GM12878 (cell line): ENCODE data around the gene CAST. TPM values are rescaled to one million over a fixed set of nuclear protein-coding genes. Genes with fewer than 3 reads are reported as not detected.

ENCODE experiments used
- ATAC-seq: fragments of 200-7000 bp; cut with Tn5 transposase; 3 replicates; pipeline ENCODE4 v1.9.1; 2020; ENCODE audit warnings: mild to moderate bottlenecking, moderate library complexity
- BruUV-seq: library from RNA; stranded (reverse); fragments of 400-500 nt; replicated peaks from 2 replicates; lab custom pipeline; 2021; lab: Mats Ljungman, UMichigan
- CTCF ChIA-PET: fragments of 300-600 bp; sonication (Branson Sonifier 250); formaldehyde crosslinking; extraction: SDS; loops from one replicate; lab custom pipeline; 2021; ENCODE audit warnings: inconsistent platforms; lab: Yijun Ruan, JAX
- POLR2A ChIA-PET: fragments of 350-600 bp; formaldehyde crosslinking; extraction: SDS; loops from one replicate; lab custom pipeline; 2021; ENCODE audit warnings: inconsistent platforms; lab: Charles Lee
- RAD21 ChIA-PET: fragments of 300-600 bp; sonication (Branson Sonifier 250); formaldehyde crosslinking; loops from one replicate; lab custom pipeline; 2023; ENCODE audit warnings: antibody characterized with exemption; ENCODE audit not compliant: unreplicated experiment; lab: Charles Lee
- SMC1A ChIA-PET: fragments of 300-600 bp; sonication (Branson Sonifier 250); formaldehyde crosslinking; loops from one replicate; lab custom pipeline; 2023; ENCODE audit not compliant: unreplicated experiment, uncharacterized antibody; lab: Charles Lee
- DNase-seq: peaks from one replicate; pipeline ENCODE4 v3.0.0-alpha.2; 2011; ENCODE audit warnings: low read depth, low spot score
- FAIRE-seq: peaks from 3 replicates; lab custom pipeline; 2011; peaks lifted over from hg19 to GRCh38; lab: Jason Lieb, UNC
- H2AFZ ChIP-seq: 2 replicates; pipeline ENCODE4 v1.6.0; 2011; ENCODE audit warnings: low read depth, low read length, control low read depth; ENCODE audit not compliant: control insufficient read depth
- H3K27ac ChIP-seq: 2 replicates; pipeline ENCODE4 v1.5.1; 2011; ENCODE audit warnings: control low read depth; ENCODE audit not compliant: control insufficient read depth, insufficient read depth
- H3K27me3 ChIP-seq, 2 experiments: replicated peaks in 1 of 2; 2 replicates each; pipeline versions ENCODE4 v1.6.0 to v1.6.1; 2011; ENCODE audit warnings: low read length in 1 of 2; ENCODE audit not compliant: control insufficient read depth in 2 of 2, insufficient read depth in 2 of 2
- H3K36me3 ChIP-seq, 2 experiments: 2 replicates each; pipeline ENCODE4 v1.5.1; 2011; ENCODE audit warnings: low read length in 1 of 2; ENCODE audit not compliant: control insufficient read depth in 2 of 2, insufficient read depth in 2 of 2
- H3K4me1 ChIP-seq: 2 replicates; pipeline ENCODE4 v1.6.1; 2011; ENCODE audit warnings: mild to moderate bottlenecking, low read length, moderate library complexity, mixed read lengths; ENCODE audit not compliant: control insufficient read depth, insufficient read depth
- H3K4me2 ChIP-seq: 2 replicates; pipeline ENCODE4 v1.6.0; 2011; ENCODE audit warnings: control low read depth; ENCODE audit not compliant: control insufficient read depth, insufficient read depth
- H3K4me3 ChIP-seq: fragments of 200-600 bp; sonication (generic); 2 replicates; pipeline ENCODE4 v1.5.1; 2016
- H3K79me2 ChIP-seq: 2 replicates; pipeline ENCODE4 v1.6.0; 2011; ENCODE audit warnings: low read length; ENCODE audit not compliant: control insufficient read depth, insufficient read depth
- H3K9ac ChIP-seq: 2 replicates; pipeline ENCODE4 v1.8.0; 2011; ENCODE audit warnings: low read length, control low read depth, mixed read lengths; ENCODE audit not compliant: control insufficient read depth, insufficient read depth
- H3K9me3 ChIP-seq: replicated peaks from 3 replicates; pipeline ENCODE4 v1.5.1; 2011; ENCODE audit warnings: mild to moderate bottlenecking, low read length; ENCODE audit not compliant: control insufficient read depth, insufficient read depth
- H4K20me1 ChIP-seq: 2 replicates; pipeline ENCODE4 v1.6.0; 2011; ENCODE audit not compliant: control insufficient read depth, insufficient read depth
- BACH1 ChIP-seq: fragments of 450-650 bp; IDR thresholded peaks from 2 replicates; pipeline ENCODE4 v1.6.1; 2017; ENCODE audit warnings: mild to moderate bottlenecking, borderline replicate concordance
- CREB1 ChIP-seq: IDR thresholded peaks from 2 replicates; pipeline ENCODE4 v1.6.1; 2012; ENCODE audit warnings: low read depth, mild to moderate bottlenecking, inconsistent platforms
- CREM ChIP-seq: IDR thresholded peaks from 2 replicates; pipeline ENCODE4 v1.6.1; 2014; ENCODE audit warnings: antibody characterized with exemption, low read depth
- EZH2 ChIP-seq: IDR thresholded peaks from 2 replicates; pipeline ENCODE4 v1.6.1; 2012; ENCODE audit warnings: low read depth, mild to moderate bottlenecking, control low read depth, inconsistent platforms, low read length, borderline replicate concordance; ENCODE audit not compliant: control insufficient read depth
- JUND ChIP-seq: IDR thresholded peaks from 2 replicates; pipeline ENCODE4 v1.6.1; 2012; ENCODE audit warnings: low read depth, mild to moderate bottlenecking, low read length, improper control_type of control experiment, moderate library complexity
- MTA3 ChIP-seq: IDR thresholded peaks from 2 replicates; pipeline ENCODE4 v1.6.1; 2012; ENCODE audit warnings: low read length, inconsistent platforms, borderline replicate concordance
- PAX8 ChIP-seq: fragments of 450-650 bp; IDR thresholded peaks from 2 replicates; pipeline ENCODE4 v1.6.1; 2017; ENCODE audit warnings: mild to moderate bottlenecking, moderate library complexity
- RAD51 ChIP-seq: fragments of 450-650 bp; IDR thresholded peaks from 2 replicates; pipeline ENCODE4 v1.6.1; 2016; ENCODE audit warnings: moderate library complexity, mild to moderate bottlenecking, inconsistent platforms
- RFX5 ChIP-seq: IDR thresholded peaks from 2 replicates; pipeline ENCODE4 v1.6.1; 2011; ENCODE audit warnings: low read depth, low read length, improper control_type of control experiment
- SIX5 ChIP-seq: IDR thresholded peaks from 2 replicates; pipeline ENCODE4 v1.6.1; 2011; ENCODE audit warnings: mild to moderate bottlenecking, low read depth, low read length, moderate library complexity; ENCODE audit not compliant: severe bottlenecking
- SPI1 ChIP-seq: IDR thresholded peaks from 2 replicates; pipeline ENCODE4 v1.6.1; 2011; ENCODE audit warnings: low read depth, mild to moderate bottlenecking, low read length, moderate library complexity, borderline replicate concordance; ENCODE audit not compliant: insufficient read depth
- WGBS: methylation state at CpG from one replicate; pipeline ENCODE4 v1.1.6; 2016; ENCODE audit warnings: low lambda C conversion rate; ENCODE audit not compliant: insufficient replicate concordance, insufficient coverage; ENCODE audit errors: missing lambda C conversion rate; 5-methylcytosine and 5-hydroxymethylcytosine counted together
- in situ Hi-C: fragments of 300-500 bp; cut with MboI; formaldehyde crosslinking; loops from 9 replicates; pipeline ENCODE4 v1.14.3; 2018; ENCODE audit warnings: mixed read lengths
- intact Hi-C: fragments of 100-400 bp; cut with micrococcal nuclease; formaldehyde crosslinking; loops from one replicate; pipeline ENCODE4 v1.14.2; 2022; ENCODE audit not compliant: unreplicated experiment
- polyA plus RNA-seq, 11 experiments: library from polyadenylated mRNA; depleted of rRNA in 4 of 11; unstranded in 6 of 11; stranded (reverse) in 5 of 11; fragments of >200 nt; fragmentation: Nextera tagmentation in 4 of 11; fragmentation: Illumina TruSeq in 1 of 11; extraction: Ambion mirVana in 4 of 11; extraction: Trizol in 1 of 11; gene quantifications; 1 replicate in 1 of 11; 2 replicates in 10 of 11; pipeline versions ENCODE4 v1.2.1 to v1.2.3, GENCODE V29; 2011 to 2016; ENCODE audit warnings: inconsistent platforms in 2 of 11, missing spikeins in 2 of 11, low read depth in 1 of 11
- total RNA-seq, 4 experiments: library from RNA; depleted of rRNA in 3 of 4; stranded (reverse); fragments of >200 nt in 3 of 4; fragmentation: Illumina TruSeq in 1 of 4; extraction: Trizol in 1 of 4; gene quantifications; 2 replicates each; pipeline versions ENCODE4 v1.2.1 to v1.2.3, GENCODE V29; 2013 to 2021
- TF ChIP-seq, protein P1 (sequence below): fragments of 450-650 bp; IDR thresholded peaks from 2 replicates; pipeline ENCODE4 v1.6.1; 2016; ENCODE audit warnings: mild to moderate bottlenecking
- TF ChIP-seq, protein P2 (sequence below): fragments of 450-650 bp; formaldehyde crosslinking; IDR thresholded peaks from 2 replicates; pipeline ENCODE4 v1.5.0; 2022; ENCODE audit warnings: mild to moderate bottlenecking, missing genetic modification characterization
- TF ChIP-seq, protein P3 (sequence below): fragments of 450-650 bp; conservative IDR thresholded peaks from 2 replicates; pipeline ENCODE4 v1.6.1; 2017; ENCODE audit warnings: mild to moderate bottlenecking, moderate library complexity
- TF ChIP-seq, protein P4 (sequence below): fragments of 450-650 bp; IDR thresholded peaks from 2 replicates; pipeline ENCODE4 v1.6.1; 2018; ENCODE audit warnings: borderline replicate concordance, mild to moderate bottlenecking; ENCODE audit not compliant: partially characterized antibody

The CAST gene
- total and polyA plus RNA-seq, 10 of the 15 experiments (the other 5 are each of a cell fraction or from before 2014, with no cell fraction given) = 31.7 to 140 (median 68.5) TPM

DNA sequence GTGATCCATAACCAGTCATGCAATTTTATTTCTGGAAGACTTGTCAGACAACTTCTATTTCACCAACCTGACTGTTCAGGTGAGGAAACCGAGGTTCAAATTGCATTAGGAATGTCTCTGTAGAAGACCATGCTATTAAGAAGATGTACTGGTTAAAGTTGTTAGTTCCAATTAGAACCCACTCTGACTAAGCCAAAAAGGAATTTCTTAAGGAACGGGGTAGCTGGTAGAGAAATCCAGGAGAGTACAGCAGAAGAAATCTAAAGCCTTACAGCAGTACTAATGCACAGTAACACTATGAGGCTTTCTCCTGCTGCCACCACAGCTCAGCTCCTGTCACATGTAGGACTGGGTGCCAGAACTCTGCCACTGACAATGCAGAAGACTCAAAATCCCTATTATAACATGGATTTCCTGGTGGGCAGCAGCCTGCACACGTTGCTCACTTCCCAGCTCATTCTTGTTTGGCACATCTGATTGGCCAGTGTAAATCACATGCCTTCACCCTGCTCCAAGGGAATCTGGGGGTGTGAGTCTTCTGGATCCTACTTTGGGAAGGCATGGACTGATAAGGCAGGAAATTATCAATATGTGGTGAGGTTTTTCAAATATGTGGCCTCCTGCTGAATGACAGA, 37.1 kb downstream of the CAST start:
- ChIA-PET SMC1A (interaction anchor here (0.8 to 1.5 kb wide), 2 partner anchors 12 to 33 kb away, joined by 4 to 5 read pairs; no protein-coding TSS in a partner anchor), POLR2A (no interaction called here), CTCF (interaction anchor here (0.7 kb wide), 1 partner anchor 10 kb away, joined by 3 read pairs; no protein-coding TSS in a partner anchor), RAD21 (no interaction called here)
- no peaks in the 10 kb centered on the region for H3K27me3 ChIP-seq
- H3K36me3 ChIP-seq = no peaks in the 10 kb centered on the region
- H3K79me2 ChIP-seq = no peaks in the 10 kb centered on the region; the same call in none of the 2 replicates
- H3K4me2 ChIP-seq = no peak overlapping the region
- H4K20me1 ChIP-seq = no peaks in the 10 kb centered on the region
- no peak overlapping the region for H3K4me3 ChIP-seq
- H3K9ac ChIP-seq = no peak overlapping the region
- FAIRE-seq = no peak
- H3K4me1 ChIP-seq = 0 out of 2 replicates have a peak, but pooled peaks cover 2% of the 10 kb centered on the region
- 96% methylated on average over 3 of the region's 3 CpGs for WGBS
- no peaks in the 10 kb centered on the region for H3K9me3 ChIP-seq
- ATAC-seq = no peak
- in situ Hi-C loops = loop anchor here (10.0 kb wide), 1 partner anchor 355 kb away; no protein-coding TSS in a partner anchor
- H3K27ac ChIP-seq = no peak overlapping the region
- intact Hi-C loops = no loop called here
- DNase-seq = no peak
- H2AFZ ChIP-seq = no peak overlapping the region
- BruUV-seq = no TSS peak
- TF ChIP-seq CREB1 (no peak), RFX5 (no peak), PAX8 (no peak), MTA3 (no peak), JUND (no peak), CREM (no peak), SIX5 (no peak), EZH2 (no peak), RAD51 (no peak), SPI1 (no peak), BACH1 (no peak)
- TF ChIP-seq, protein P1, sequence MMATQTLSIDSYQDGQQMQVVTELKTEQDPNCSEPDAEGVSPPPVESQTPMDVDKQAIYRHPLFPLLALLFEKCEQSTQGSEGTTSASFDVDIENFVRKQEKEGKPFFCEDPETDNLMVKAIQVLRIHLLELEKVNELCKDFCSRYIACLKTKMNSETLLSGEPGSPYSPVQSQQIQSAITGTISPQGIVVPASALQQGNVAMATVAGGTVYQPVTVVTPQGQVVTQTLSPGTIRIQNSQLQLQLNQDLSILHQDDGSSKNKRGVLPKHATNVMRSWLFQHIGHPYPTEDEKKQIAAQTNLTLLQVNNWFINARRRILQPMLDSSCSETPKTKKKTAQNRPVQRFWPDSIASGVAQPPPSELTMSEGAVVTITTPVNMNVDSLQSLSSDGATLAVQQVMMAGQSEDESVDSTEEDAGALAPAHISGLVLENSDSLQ = no peak
- TF ChIP-seq, protein P2, sequence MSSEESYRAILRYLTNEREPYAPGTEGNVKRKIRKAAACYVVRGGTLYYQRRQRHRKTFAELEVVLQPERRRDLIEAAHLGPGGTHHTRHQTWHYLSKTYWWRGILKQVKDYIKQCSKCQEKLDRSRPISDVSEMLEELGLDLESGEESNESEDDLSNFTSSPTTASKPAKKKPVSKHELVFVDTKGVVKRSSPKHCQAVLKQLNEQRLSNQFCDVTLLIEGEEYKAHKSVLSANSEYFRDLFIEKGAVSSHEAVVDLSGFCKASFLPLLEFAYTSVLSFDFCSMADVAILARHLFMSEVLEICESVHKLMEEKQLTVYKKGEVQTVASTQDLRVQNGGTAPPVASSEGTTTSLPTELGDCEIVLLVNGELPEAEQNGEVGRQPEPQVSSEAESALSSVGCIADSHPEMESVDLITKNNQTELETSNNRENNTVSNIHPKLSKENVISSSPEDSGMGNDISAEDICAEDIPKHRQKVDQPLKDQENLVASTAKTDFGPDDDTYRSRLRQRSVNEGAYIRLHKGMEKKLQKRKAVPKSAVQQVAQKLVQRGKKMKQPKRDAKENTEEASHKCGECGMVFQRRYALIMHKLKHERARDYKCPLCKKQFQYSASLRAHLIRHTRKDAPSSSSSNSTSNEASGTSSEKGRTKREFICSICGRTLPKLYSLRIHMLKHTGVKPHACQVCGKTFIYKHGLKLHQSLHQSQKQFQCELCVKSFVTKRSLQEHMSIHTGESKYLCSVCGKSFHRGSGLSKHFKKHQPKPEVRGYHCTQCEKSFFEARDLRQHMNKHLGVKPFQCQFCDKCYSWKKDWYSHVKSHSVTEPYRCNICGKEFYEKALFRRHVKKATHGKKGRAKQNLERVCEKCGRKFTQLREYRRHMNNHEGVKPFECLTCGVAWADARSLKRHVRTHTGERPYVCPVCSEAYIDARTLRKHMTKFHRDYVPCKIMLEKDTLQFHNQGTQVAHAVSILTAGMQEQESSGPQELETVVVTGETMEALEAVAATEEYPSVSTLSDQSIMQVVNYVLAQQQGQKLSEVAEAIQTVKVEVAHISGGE (CRISPR knock-in tag) = no peak
- TF ChIP-seq, protein P3, sequence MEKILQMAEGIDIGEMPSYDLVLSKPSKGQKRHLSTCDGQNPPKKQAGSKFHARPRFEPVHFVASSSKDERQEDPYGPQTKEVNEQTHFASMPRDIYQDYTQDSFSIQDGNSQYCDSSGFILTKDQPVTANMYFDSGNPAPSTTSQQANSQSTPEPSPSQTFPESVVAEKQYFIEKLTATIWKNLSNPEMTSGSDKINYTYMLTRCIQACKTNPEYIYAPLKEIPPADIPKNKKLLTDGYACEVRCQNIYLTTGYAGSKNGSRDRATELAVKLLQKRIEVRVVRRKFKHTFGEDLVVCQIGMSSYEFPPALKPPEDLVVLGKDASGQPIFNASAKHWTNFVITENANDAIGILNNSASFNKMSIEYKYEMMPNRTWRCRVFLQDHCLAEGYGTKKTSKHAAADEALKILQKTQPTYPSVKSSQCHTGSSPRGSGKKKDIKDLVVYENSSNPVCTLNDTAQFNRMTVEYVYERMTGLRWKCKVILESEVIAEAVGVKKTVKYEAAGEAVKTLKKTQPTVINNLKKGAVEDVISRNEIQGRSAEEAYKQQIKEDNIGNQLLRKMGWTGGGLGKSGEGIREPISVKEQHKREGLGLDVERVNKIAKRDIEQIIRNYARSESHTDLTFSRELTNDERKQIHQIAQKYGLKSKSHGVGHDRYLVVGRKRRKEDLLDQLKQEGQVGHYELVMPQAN = no peak
- TF ChIP-seq, protein P4, sequence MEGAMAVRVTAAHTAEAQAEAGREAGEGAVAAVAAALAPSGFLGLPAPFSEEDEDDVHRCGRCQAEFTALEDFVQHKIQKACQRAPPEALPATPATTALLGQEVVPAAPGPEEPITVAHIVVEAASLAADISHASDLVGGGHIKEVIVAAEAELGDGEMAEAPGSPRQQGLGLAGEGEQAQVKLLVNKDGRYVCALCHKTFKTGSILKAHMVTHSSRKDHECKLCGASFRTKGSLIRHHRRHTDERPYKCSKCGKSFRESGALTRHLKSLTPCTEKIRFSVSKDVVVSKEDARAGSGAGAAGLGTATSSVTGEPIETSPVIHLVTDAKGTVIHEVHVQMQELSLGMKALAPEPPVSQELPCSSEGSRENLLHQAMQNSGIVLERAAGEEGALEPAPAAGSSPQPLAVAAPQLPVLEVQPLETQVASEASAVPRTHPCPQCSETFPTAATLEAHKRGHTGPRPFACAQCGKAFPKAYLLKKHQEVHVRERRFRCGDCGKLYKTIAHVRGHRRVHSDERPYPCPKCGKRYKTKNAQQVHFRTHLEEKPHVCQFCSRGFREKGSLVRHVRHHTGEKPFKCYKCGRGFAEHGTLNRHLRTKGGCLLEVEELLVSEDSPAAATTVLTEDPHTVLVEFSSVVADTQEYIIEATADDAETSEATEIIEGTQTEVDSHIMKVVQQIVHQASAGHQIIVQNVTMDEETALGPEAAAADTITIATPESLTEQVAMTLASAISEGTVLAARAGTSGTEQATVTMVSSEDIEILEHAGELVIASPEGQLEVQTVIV = no peak
